Suppressor macrophage treated with lipopolysaccharide for 1 hour (primary cell): ENCODE results near the gene KRT86.
"Not testable (repeated sequence)": the region's sequence is repeated elsewhere in the genome, so short reads cannot be mapped to it uniquely, and the experiment has no call there.

ENCODE experiments used
- DNase-seq, 3 donors: peaks; one replicate each; pipeline ENCODE4 v3.0.0-alpha.2; 2020 to 2022

KRT86 gene

GRCh38 chr12:52295663-52296062, 21.2 kb downstream of the KRT86 start:
- DNase-seq: peak in 2 of 3 donors; percentile 19 to 23

- no peak for DNase-seq
Observed at GRCh38 chr12:52296572-52297215, 22.2 kb downstream of the KRT86 start.

- no peak for DNase-seq
Observed at GRCh38 chr12:52298677-52299190, 24.3 kb downstream of the KRT86 start.

GRCh38 chr12:52300796-52301691, 26.6 kb downstream of the KRT86 start:
- no peak for DNase-seq

- not testable (repeated sequence) for DNase-seq
Observed at GRCh38 chr12:52301721-52302120, 27.3 kb downstream of the KRT86 start.

GRCh38 chr12:52302242-52302914, 27.9 kb downstream of the KRT86 start:
- not testable (repeated sequence) for DNase-seq

- DNase-seq: not testable (repeated sequence)
Observed at GRCh38 chr12:52304941-52305411, 30.5 kb downstream of the KRT86 start.

GRCh38 chr12:52305921-52306705, 31.7 kb downstream of the KRT86 start:
- no peak for DNase-seq

- DNase-seq: no peak
Observed at GRCh38 chr12:52306731-52307130, 32.3 kb downstream of the KRT86 start.

- peak; percentile 28 to 72 (median 48) for DNase-seq
Observed at GRCh38 chr12:52307836-52308805, 33.7 kb downstream of the KRT86 start.

GRCh38 chr12:52308806-52309425, 34.5 kb downstream of the KRT86 start:
- DNase-seq: peak; percentile 33 to 69 (median 42)

GRCh38 chr12:52310622-52311284, 36.3 kb downstream of the KRT86 start:
- DNase-seq: no peak

GRCh38 chr12:52311285-52311648, 36.8 kb downstream of the KRT86 start:
- DNase-seq: no peak

- DNase-seq: no peak
Observed at GRCh38 chr12:52312086-52312485, 37.6 kb downstream of the KRT86 start.

GRCh38 chr12:52313461-52313860, 39.0 kb downstream of the KRT86 start:
- DNase-seq: no peak

- no peak for DNase-seq
Observed at GRCh38 chr12:52313926-52314325, 39.5 kb downstream of the KRT86 start.

- no peak for DNase-seq
Observed at GRCh38 chr12:52314511-52314910, 40.1 kb downstream of the KRT86 start.

GRCh38 chr12:52315721-52316120, 41.3 kb downstream of the KRT86 start:
- peak in 2 of 3 donors; percentile 22 to 37 for DNase-seq

- no peak for DNase-seq
Observed at GRCh38 chr12:52316290-52316689, 41.8 kb downstream of the KRT86 start.

- no peak for DNase-seq
Observed at GRCh38 chr12:52316701-52317100, 42.3 kb downstream of the KRT86 start.
